Measurements from ENCODE around the gene DCTN3. TPM values are rescaled to one million over a fixed set of nuclear protein-coding genes. Genes with fewer than 3 reads are reported as not detected.

DCTN3 gene
- total RNA-seq, 3 donors from 2014 or later, result 58.8 to 69.2 (median 64.2) TPM

DNA sequence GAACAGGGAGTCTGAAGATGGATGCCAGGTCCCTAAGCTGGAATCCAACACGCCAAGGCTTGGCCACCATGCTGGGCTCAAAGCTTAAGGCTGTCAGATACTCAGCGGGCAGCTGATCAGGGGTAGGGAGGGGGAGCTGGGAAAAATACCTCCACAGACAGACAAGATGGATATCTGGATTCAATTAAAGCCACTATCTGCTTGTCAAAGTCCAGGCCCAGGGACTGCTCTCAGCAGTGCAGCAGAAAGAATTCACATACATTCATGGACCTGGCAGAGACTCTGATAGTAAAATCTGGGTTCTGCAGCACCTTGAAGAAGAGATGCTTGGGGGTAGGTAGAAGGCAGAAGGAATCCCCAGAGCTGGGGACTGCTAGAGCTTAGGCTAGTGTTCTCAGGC is 5.2 kb downstream of the DCTN3 start:
- DNase-seq (no peak), ATAC-seq (no peak)
- H3K36me3 Mint-ChIP-seq (ENCODE audit: insufficient read depth), result peaks cover 14% of the 10 kb centered on the region
- H3K9me3 Mint-ChIP-seq, result no peaks in the 10 kb centered on the region
- peaks cover 32% of the 10 kb centered on the region for H3K4me1 Mint-ChIP-seq (ENCODE audit: low read depth)
- no peak overlapping the region for H3K4me3 Mint-ChIP-seq
- H3K27me3 Mint-ChIP-seq (ENCODE audit: low read depth), result no peaks in the 10 kb centered on the region

GRCh38 chr9:34612788-34613390 is 7.4 kb downstream of the DCTN3 start:
- Mint-ChIP-seq H3K36me3 (ENCODE audit: insufficient read depth) (peaks cover 10% of the 10 kb centered on the region), H3K4me1 (ENCODE audit: low read depth) (peaks cover 19% of the 10 kb centered on the region), H3K9me3 (no peaks in the 10 kb centered on the region), H3K4me3 (peak overlapping the region; percentile 86), H3K27me3 (ENCODE audit: low read depth) (no peaks in the 10 kb centered on the region)
- DNase-seq (peak; percentile 57), ATAC-seq (peak; percentile 42 to 54)

- H3K9me3 Mint-ChIP-seq, result no peaks in the 10 kb centered on the region
Measured at GRCh38 chr9:34611811-34612787, 8.2 kb downstream of the DCTN3 start, which contains the start of gene RPP25L. Gene RPP25L (minus strand): TSS chr9:34612097. CDS start chr9:34611296, 801 bp downstream.

DNA sequence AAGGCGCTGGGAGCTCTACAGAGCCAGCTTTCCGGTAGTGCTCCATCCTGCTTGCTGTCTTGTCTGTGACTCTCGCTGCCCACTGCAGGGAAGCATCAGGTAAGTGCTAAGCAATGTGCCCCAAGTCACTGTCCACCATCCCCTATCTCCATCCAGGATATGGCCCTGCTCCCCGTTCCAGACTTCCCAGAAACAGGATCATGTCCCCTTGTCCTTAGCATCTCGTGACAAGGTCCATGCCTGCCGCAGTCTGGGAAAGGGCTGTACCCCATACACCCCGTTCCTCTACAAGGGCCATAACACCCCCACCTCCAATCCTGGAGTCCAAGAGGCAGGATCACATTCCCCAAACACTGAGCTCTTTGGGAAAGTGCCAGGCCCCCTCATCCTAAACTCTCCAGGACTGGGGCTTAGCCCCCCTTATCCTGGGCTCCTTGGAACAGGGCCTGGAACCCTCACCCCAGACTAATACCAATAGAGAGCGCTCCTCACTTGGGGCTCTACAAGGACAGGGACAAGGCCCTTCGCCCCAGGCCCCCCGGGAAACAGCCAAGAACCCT is 9.0 kb downstream of the DCTN3 start:
- no peaks in the 10 kb centered on the region for H3K27me3 Mint-ChIP-seq (ENCODE audit: low read depth)
- DNase-seq, result no peak
- H3K4me3 Mint-ChIP-seq, result peak overlapping the region; percentile 86
- H3K36me3 Mint-ChIP-seq (ENCODE audit: insufficient read depth), result peaks cover 2% of the 10 kb centered on the region
- H3K9me3 Mint-ChIP-seq, result no peaks in the 10 kb centered on the region
- peaks cover 19% of the 10 kb centered on the region for H3K4me1 Mint-ChIP-seq (ENCODE audit: low read depth)
- peak; percentile 17 to 22 for ATAC-seq

More at GRCh38 chr9:34611811-34612787, 8.2 kb downstream of the DCTN3 start, which contains the start of gene RPP25L:
- Mint-ChIP-seq H3K36me3 (ENCODE audit: insufficient read depth) (peaks cover 6% of the 10 kb centered on the region), H3K27me3 (ENCODE audit: low read depth) (no peaks in the 10 kb centered on the region), H3K4me3 (peak within 1 kb of the TSS; percentile 86), H3K4me1 (ENCODE audit: low read depth) (peaks cover 19% of the 10 kb centered on the region)
- DNase-seq, result peak; percentile 76
- peak; percentile 94 for ATAC-seq

- ATAC-seq, result no peak
- Mint-ChIP-seq H3K4me3 (peak overlapping the region; percentile 86), H3K27me3 (ENCODE audit: low read depth) (no peaks in the 10 kb centered on the region)
Measured at GRCh38 chr9:34610434-34611206, 9.7 kb downstream of the DCTN3 start.

DNA sequence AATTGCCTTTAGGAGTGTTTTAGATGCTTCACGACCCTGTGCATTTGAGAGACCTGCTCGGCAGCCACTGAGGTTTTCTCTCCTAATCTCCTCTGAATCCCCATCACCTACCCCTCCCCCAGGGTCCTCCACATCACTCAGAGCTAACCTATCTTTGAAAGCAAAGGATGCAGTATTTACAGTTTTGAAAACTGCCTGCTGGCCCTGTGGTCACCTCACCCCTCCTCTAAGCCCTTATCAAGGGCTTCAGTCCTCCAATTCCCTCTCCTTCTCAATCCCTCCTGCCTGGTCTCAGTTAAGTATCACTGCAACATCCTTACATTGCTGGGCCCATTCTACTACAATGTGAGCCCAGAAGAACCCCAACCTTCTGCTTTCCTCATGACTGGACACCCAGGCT is 13.0 kb downstream of the DCTN3 start:
- DNase-seq (no peak), ATAC-seq (no peak)
- H3K4me3 Mint-ChIP-seq, result no peak overlapping the region
- no peaks in the 10 kb centered on the region for H3K36me3 Mint-ChIP-seq (ENCODE audit: insufficient read depth)
- no peaks in the 10 kb centered on the region for H3K9me3 Mint-ChIP-seq
- peaks cover 3% of the 10 kb centered on the region for H3K27me3 Mint-ChIP-seq (ENCODE audit: low read depth)
- H3K4me1 Mint-ChIP-seq (ENCODE audit: low read depth), result peaks cover 10% of the 10 kb centered on the region

More at GRCh38 chr9:34610434-34611206, 9.7 kb downstream of the DCTN3 start:
- Mint-ChIP-seq H3K9me3 (no peaks in the 10 kb centered on the region), H3K36me3 (ENCODE audit: insufficient read depth) (no peaks in the 10 kb centered on the region), H3K4me1 (ENCODE audit: low read depth) (peaks cover 19% of the 10 kb centered on the region)
- no peak for DNase-seq

DNA sequence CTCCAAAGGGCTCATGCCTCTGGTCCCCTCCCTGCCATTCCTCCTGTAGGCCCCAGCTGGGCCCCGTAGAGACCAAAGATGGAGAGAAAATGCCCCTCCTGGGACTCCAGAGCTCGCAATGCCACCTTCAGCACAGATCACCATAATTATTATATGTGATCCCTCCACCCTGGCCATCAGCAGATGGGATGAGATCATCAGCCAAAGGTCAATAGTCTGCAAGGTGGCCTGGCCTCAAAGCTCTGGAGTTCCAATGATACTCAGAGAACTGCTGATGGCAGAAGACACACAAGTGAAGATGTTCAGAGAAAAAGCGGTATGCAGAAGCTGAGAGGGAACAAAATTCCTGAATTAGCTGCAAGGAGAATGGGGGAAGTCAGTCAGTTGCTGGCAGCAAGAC is 13.4 kb downstream of the DCTN3 start:
- no peaks in the 10 kb centered on the region for H3K36me3 Mint-ChIP-seq (ENCODE audit: insufficient read depth)
- H3K4me1 Mint-ChIP-seq (ENCODE audit: low read depth), result peaks cover 8% of the 10 kb centered on the region
- peaks cover 3% of the 10 kb centered on the region for H3K27me3 Mint-ChIP-seq (ENCODE audit: low read depth)
- no peak overlapping the region for H3K4me3 Mint-ChIP-seq
- DNase-seq (no peak), ATAC-seq (no peak)
- no peaks in the 10 kb centered on the region for H3K9me3 Mint-ChIP-seq

DNA sequence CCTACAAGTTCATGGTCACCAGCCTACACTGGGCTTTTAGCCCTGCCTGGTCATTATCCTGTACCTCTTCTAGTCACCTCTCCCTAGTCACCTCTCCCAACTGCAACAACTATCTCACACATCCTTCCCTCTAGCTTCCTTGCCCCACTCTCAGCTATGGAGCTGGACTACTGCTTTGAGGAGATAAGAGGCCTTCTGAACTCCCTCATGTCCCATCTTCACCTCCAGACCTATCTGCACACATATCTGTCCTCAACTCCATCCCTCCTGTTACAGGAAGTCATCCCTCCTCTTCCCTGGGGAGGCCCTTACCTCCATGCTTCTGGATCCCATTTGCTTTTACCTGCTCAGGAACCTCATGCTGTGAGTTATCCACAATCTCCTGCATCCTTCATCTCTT is 14.1 kb downstream of the DCTN3 start:
- Mint-ChIP-seq H3K4me1 (ENCODE audit: low read depth) (peaks cover 5% of the 10 kb centered on the region), H3K27me3 (ENCODE audit: low read depth) (peaks cover 3% of the 10 kb centered on the region), H3K4me3 (no peak overlapping the region), H3K9me3 (no peaks in the 10 kb centered on the region), H3K36me3 (ENCODE audit: insufficient read depth) (no peaks in the 10 kb centered on the region)
- no peak for DNase-seq
- no peak for ATAC-seq

DNA sequence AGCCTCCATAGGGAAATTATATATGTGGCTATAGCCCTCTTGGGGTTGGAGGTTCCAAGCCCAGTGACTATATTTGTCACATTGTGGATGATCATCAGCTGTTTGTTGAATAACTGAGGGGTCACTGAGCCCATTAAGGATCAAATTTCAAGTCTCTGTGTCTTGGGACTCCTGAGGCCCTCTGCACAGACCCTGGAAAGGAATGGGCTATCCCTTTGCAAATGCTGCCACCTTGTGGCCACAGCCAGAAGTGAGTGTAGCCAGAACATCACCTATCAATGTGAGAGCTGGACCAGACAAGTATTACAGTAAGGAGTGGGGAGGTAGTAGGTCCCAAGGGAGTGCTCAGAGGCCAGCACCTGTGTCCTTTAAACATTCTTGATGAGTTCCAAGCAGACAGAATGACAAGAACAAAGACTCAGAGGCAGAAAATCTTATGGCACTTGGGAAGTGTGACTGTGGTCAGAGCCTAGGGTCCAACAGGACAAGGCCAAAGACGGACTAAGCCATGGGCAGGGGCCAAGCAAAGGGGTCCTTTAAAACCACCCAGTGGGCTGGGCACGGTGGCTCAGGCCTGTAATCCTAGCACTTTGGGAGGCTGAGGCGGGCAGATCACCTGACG is 16.6 kb downstream of the DCTN3 start:
- ATAC-seq (peak; percentile 93 to 98), DNase-seq (peak; percentile 80)
- no peaks in the 10 kb centered on the region for H3K36me3 Mint-ChIP-seq (ENCODE audit: insufficient read depth)
- no peaks in the 10 kb centered on the region for H3K4me1 Mint-ChIP-seq (ENCODE audit: low read depth)
- no peaks in the 10 kb centered on the region for H3K9me3 Mint-ChIP-seq
- H3K4me3 Mint-ChIP-seq, result no peak overlapping the region
- H3K27me3 Mint-ChIP-seq (ENCODE audit: low read depth), result peaks cover 3% of the 10 kb centered on the region

- no peak for ATAC-seq
- Mint-ChIP-seq H3K27me3 (ENCODE audit: low read depth) (peaks cover 3% of the 10 kb centered on the region), H3K4me1 (ENCODE audit: low read depth) (no peaks in the 10 kb centered on the region), H3K4me3 (no peak overlapping the region), H3K9me3 (no peaks in the 10 kb centered on the region), H3K36me3 (ENCODE audit: insufficient read depth) (no peaks in the 10 kb centered on the region)
- DNase-seq, result no peak
Measured at GRCh38 chr9:34601937-34602573, 18.2 kb downstream of the DCTN3 start.

GRCh38 chr9:34600908-34601307 is 19.4 kb downstream of the DCTN3 start:
- no peak overlapping the region for H3K4me3 Mint-ChIP-seq
- DNase-seq, result no peak
- H3K27me3 Mint-ChIP-seq (ENCODE audit: low read depth), result peaks cover 11% of the 10 kb centered on the region
- no peaks in the 10 kb centered on the region for H3K9me3 Mint-ChIP-seq
- no peaks in the 10 kb centered on the region for H3K36me3 Mint-ChIP-seq (ENCODE audit: insufficient read depth)
- no peaks in the 10 kb centered on the region for H3K4me1 Mint-ChIP-seq (ENCODE audit: low read depth)
- ATAC-seq, result no peak

GRCh38 chr9:34599546-34599945 is 20.7 kb downstream of the DCTN3 start:
- H3K36me3 Mint-ChIP-seq (ENCODE audit: insufficient read depth), result no peaks in the 10 kb centered on the region
- H3K4me1 Mint-ChIP-seq (ENCODE audit: low read depth), result no peaks in the 10 kb centered on the region
- no peaks in the 10 kb centered on the region for H3K9me3 Mint-ChIP-seq
- DNase-seq (no peak), ATAC-seq (no peak)
- H3K4me3 Mint-ChIP-seq, result no peak overlapping the region
- peaks cover 15% of the 10 kb centered on the region for H3K27me3 Mint-ChIP-seq (ENCODE audit: low read depth)

- Mint-ChIP-seq H3K4me1 (ENCODE audit: low read depth) (peaks cover 22% of the 10 kb centered on the region), H3K9me3 (no peaks in the 10 kb centered on the region), H3K4me3 (no peak overlapping the region), H3K27me3 (ENCODE audit: low read depth) (peaks cover 55% of the 10 kb centered on the region), H3K36me3 (ENCODE audit: insufficient read depth) (no peaks in the 10 kb centered on the region)
- ATAC-seq, result no peak
- no peak for DNase-seq
Measured at GRCh38 chr9:34594177-34594576, 26.1 kb downstream of the DCTN3 start.
